GM19035 (cell line): ENCODE measurements around the gene RNF225.
A peak's percentile ranks its signal among the peaks of the same experiment; 100 is the strongest.
"Not testable (repeated sequence)": the region's sequence is repeated elsewhere in the genome, so short reads cannot be mapped to it uniquely, and the experiment has no call there.

ENCODE experiments used
- ATAC-seq: cut with Tn5 transposase; IDR thresholded peaks from one replicate; pipeline ENCODE4 v1.9.1; 2021; ENCODE audit not compliant: unreplicated experiment

The RNF225 gene

GRCh38 chr19:58386576-58387337, 8.7 kb upstream of the RNF225 start, which contains the start of gene RPS5:
RPS5 (plus strand) TSS chr19:58387269; CDS start chr19:58388138, 869 bp downstream.
- peak; percentile 79 for ATAC-seq

- no peak for ATAC-seq
These were observed 7.9 kb upstream of the RNF225 start for GRCh38 chr19:58387338-58388174.

GRCh38 chr19:58388175-58388526, 7.3 kb upstream of the RNF225 start:
- no peak for ATAC-seq

GRCh38 chr19:58392945-58393724, 2.3 kb upstream of the RNF225 start:
- no peak for ATAC-seq

- no peak for ATAC-seq
These were observed 1.8 kb upstream of the RNF225 start for GRCh38 chr19:58393725-58394033.

GRCh38 chr19:58394821-58395219, 636 bp upstream of the RNF225 start:
- ATAC-seq: no peak

- ATAC-seq: no peak
These were observed 647 bp downstream of the RNF225 start for GRCh38 chr19:58395979-58396627.

- no peak for ATAC-seq
These were observed 1.5 kb downstream of the RNF225 start for GRCh38 chr19:58396691-58397532.

- no peak for ATAC-seq
These were observed 2.1 kb downstream of the RNF225 start for GRCh38 chr19:58397533-58398037.

GRCh38 chr19:58398087-58398486, 2.6 kb downstream of the RNF225 start:
- no peak for ATAC-seq

- no peak for ATAC-seq
These were observed 3.1 kb downstream of the RNF225 start for GRCh38 chr19:58398545-58398944.

GRCh38 chr19:58399903-58400302, 4.4 kb downstream of the RNF225 start:
- ATAC-seq: no peak

- no peak for ATAC-seq
These were observed 5.0 kb downstream of the RNF225 start for GRCh38 chr19:58400316-58400915.

- peak; percentile 99 for ATAC-seq
These were observed 5.7 kb downstream of the RNF225 start for GRCh38 chr19:58400916-58401839.

- no peak for ATAC-seq
These were observed 6.5 kb downstream of the RNF225 start for GRCh38 chr19:58401840-58402421.

- not testable (repeated sequence) for ATAC-seq
These were observed 8.5 kb downstream of the RNF225 start for GRCh38 chr19:58403920-58404478.

- ATAC-seq: no peak
These were observed 11.6 kb downstream of the RNF225 start for GRCh38 chr19:58406818-58407657.
